NCI-H748 treated with DMSO at 0.1 percent for 48 hours (cell line): Measurements from ENCODE around the gene DTNBP1.

Experiments
- DNase-seq: peaks from one replicate; lab custom pipeline; 2025; lab: John Stamatoyannopoulos, UW

Gene DTNBP1

GRCh38 chr6:15480525-15480924, 182.3 kb downstream of the DTNBP1 start:
- DNase-seq, result no peak

GRCh38 chr6:15479761-15480160, 183.1 kb downstream of the DTNBP1 start:
- DNase-seq, result no peak

GRCh38 chr6:15477746-15478145, 185.1 kb downstream of the DTNBP1 start:
- no peak for DNase-seq

GRCh38 chr6:15476631-15477380, 186.0 kb downstream of the DTNBP1 start:
- no peak for DNase-seq

GRCh38 chr6:15475872-15476271, 187.0 kb downstream of the DTNBP1 start:
- DNase-seq, result no peak

- DNase-seq, result no peak
Measured at GRCh38 chr6:15475261-15475660, 187.6 kb downstream of the DTNBP1 start.

- no peak for DNase-seq
Measured at GRCh38 chr6:15474196-15474595, 188.6 kb downstream of the DTNBP1 start.

- no peak for DNase-seq
Measured at GRCh38 chr6:15473741-15474161, 189.1 kb downstream of the DTNBP1 start.

- no peak for DNase-seq
Measured at GRCh38 chr6:15473174-15473573, 189.7 kb downstream of the DTNBP1 start.
